ENCODE measurements around the gene CNTNAP4. TPM values are rescaled to one million over a fixed set of nuclear protein-coding genes. Genes with fewer than 3 reads are reported as not detected.

The CNTNAP4 gene
- total and polyA plus RNA-seq, 2 of the 8 experiments (the other 6 are each of a cell fraction or from before 2014, with no cell fraction given) = not detected

DNA sequence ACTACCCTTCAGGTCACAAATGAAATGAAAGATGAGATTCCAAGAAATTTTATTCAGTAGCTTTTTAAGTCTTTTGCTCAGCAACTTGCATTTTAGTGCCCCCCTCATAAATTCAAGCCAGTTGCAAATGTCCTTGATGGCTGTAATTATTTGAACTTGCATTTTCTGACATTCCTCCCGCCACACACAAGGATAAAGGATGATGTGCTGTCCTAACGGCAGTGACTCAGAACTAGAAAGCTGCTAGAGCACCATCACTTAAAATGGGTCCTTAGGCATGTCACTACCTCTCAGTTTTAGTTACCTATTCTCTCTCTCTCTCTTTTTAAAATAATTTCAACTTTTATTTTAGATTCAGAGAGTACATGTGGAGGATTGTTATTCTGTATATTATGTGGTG is 306.7 kb downstream of the CNTNAP4 start:
- Histone ChIP-seq H3K9me3 (ENCODE audit: insufficient read depth in 2 of 2, low read depth in 1 of 2, low read length in 1 of 2) (no peaks in the 10 kb centered on the region), H3K79me1 (ENCODE audit: low read depth, low read length) (no peaks in the 10 kb centered on the region), H3K4me3 (ENCODE audit: extremely low read depth in 1 of 4, insufficient read depth in 2 of 4, low read depth in 3 of 4, low read length in 4 of 4) (no peak overlapping the region), H4K5ac (ENCODE audit: insufficient read length, low read depth, low read length) (no peak overlapping the region), H3K9ac (replicated peaks in 1 of 4; ENCODE audit: extremely low read depth in 1 of 4, low read depth in 3 of 4, low read length in 3 of 4) (no peak overlapping the region), H2BK12ac (ENCODE audit: low read depth, low read length) (no peak overlapping the region), H2BK5ac (ENCODE audit: low read depth, low read length) (no peak overlapping the region), H2BK15ac (ENCODE audit: low read length) (no peak overlapping the region), H2AK5ac (ENCODE audit: low read depth, low read length) (no peak overlapping the region), H3K18ac (ENCODE audit: extremely low read depth, low read length) (no peak overlapping the region), H3K27ac (ENCODE audit: low read depth, low read length) (no peak overlapping the region), H3K27me3 (replicated peaks in 1 of 4; ENCODE audit: control insufficient read depth in 3 of 4, extremely low read depth in 1 of 4, insufficient read depth in 3 of 4, low read length in 3 of 4) (no peaks in the 10 kb centered on the region), H3K14ac (ENCODE audit: insufficient read length) (no peak overlapping the region), H3K36me3 (ENCODE audit: control insufficient read depth in 2 of 4, insufficient read depth in 4 of 4, low read length in 3 of 4) (no peaks in the 10 kb centered on the region), H3K23me2 (ENCODE audit: low read depth, low read length) (no peaks in the 10 kb centered on the region), H2AFZ (ENCODE audit: low read length) (no peak overlapping the region), H3K56ac (replicated peaks; ENCODE audit: insufficient read length, low read depth, low read length) (no peak overlapping the region), H2BK20ac (ENCODE audit: low read length) (no peak overlapping the region), H3K4me2 (ENCODE audit: insufficient read depth in 1 of 2, low read depth in 2 of 2, low read length in 2 of 2) (no peak overlapping the region), H4K8ac (ENCODE audit: extremely low read depth, insufficient read depth, low read length) (no peak overlapping the region), H3K4me1 (replicated peaks in 1 of 4; ENCODE audit: control insufficient read depth in 3 of 4, insufficient read depth in 4 of 4, low read length in 3 of 4) (no peaks in the 10 kb centered on the region), H4K91ac (replicated peaks; ENCODE audit: insufficient read length, low read length) (no peak overlapping the region), H4K20me1 (replicated peaks in 1 of 2; ENCODE audit: control insufficient read depth in 1 of 2, insufficient read depth in 2 of 2, low read length in 2 of 2) (no peaks in the 10 kb centered on the region), H3K4ac (replicated peaks; ENCODE audit: insufficient read length, low read depth, low read length) (no peak overlapping the region), H3K23ac (ENCODE audit: insufficient read length) (no peak overlapping the region), H2BK120ac (replicated peaks; ENCODE audit: low read depth, low read length) (no peak overlapping the region), H3K79me2 (ENCODE audit: control insufficient read depth in 1 of 2, insufficient read depth in 2 of 2, low read length in 2 of 2) (no peaks in the 10 kb centered on the region)
- 88% methylated on average over 2 of the region's 2 CpGs; no CpG with 5 or more reads in 1 of the 2 experiments for WGBS, 2 experiments (ENCODE audit: extremely low coverage in 1 of 2, insufficient coverage in 1 of 2, insufficient read length in 1 of 2, insufficient replicate concordance in 2 of 2, low coverage in 1 of 2, low lambda C conversion rate in 2 of 2, missing lambda C conversion rate in 1 of 2)
- ChIA-PET POLR2A (ENCODE audit: partially characterized antibody) (interaction anchor here (0.5 kb wide), 1 partner anchor 764 kb away, joined by 3 read pairs; no protein-coding TSS in a partner anchor), CTCF (ENCODE audit: partially characterized antibody) (no interaction called here)
- no peak for TF ChIP-seq SAP30 (IDR thresholded peaks at IDR 0.05; ENCODE audit: insufficient read depth, insufficient replicate concordance, low read length)
- no peak for TF ChIP-seq PHF8 (conservative IDR thresholded peaks at IDR 0.05; ENCODE audit: low read depth, low read length)
- TF ChIP-seq SUZ12 (IDR thresholded peaks at IDR 0.05; ENCODE audit: low read length) = no peak
- no peak for TF ChIP-seq JUND (IDR thresholded peaks at IDR 0.05; ENCODE audit: low read length)
- no peak for TF ChIP-seq POU5F1 (IDR thresholded peaks at IDR 0.05; ENCODE audit: low read depth, low read length)
- no peak for TF ChIP-seq TAF1 (IDR thresholded peaks at IDR 0.05; ENCODE audit: low read depth, low read length)
- FAIRE-seq (no peak), DNase-seq (ENCODE audit: low read depth in 1 of 2, low spot score in 2 of 2) (no peak)
